Activated naive CD4-positive, alpha-beta T cell treated with Interleukin-2 at 50 U/mL for 16 hours (primary cell): ENCODE data around the gene TMEM178A.
A peak's percentile ranks its signal among the peaks of the same experiment; 100 is the strongest.
"Not testable (repeated sequence)": the region's sequence is repeated elsewhere in the genome, so short reads cannot be mapped to it uniquely, and the experiment has no call there.

Experiments used
- DNase-seq: peaks from one replicate; pipeline ENCODE4 v3.0.0-alpha.2; 2020

Gene TMEM178A

GRCh38 chr2:39718483-39718882, 52.8 kb downstream of the TMEM178A start:
- DNase-seq: no peak

GRCh38 chr2:39719317-39719716, 53.6 kb downstream of the TMEM178A start:
- no peak for DNase-seq

- no peak for DNase-seq
Measured at GRCh38 chr2:39720970-39721369, 55.3 kb downstream of the TMEM178A start.

- no peak for DNase-seq
Measured at GRCh38 chr2:39723497-39723896, 57.8 kb downstream of the TMEM178A start.

- DNase-seq: no peak
Measured at GRCh38 chr2:39723946-39724827, 58.5 kb downstream of the TMEM178A start.

- DNase-seq: no peak
Measured at GRCh38 chr2:39724828-39725144, 59.1 kb downstream of the TMEM178A start.

GRCh38 chr2:39725401-39725800, 59.7 kb downstream of the TMEM178A start:
- no peak for DNase-seq

GRCh38 chr2:39728085-39728484, 62.4 kb downstream of the TMEM178A start:
- DNase-seq: not testable (repeated sequence)

- peak; percentile 21 for DNase-seq
Measured at GRCh38 chr2:39728941-39729351, 63.2 kb downstream of the TMEM178A start.

- no peak for DNase-seq
Measured at GRCh38 chr2:39730276-39730675, 64.6 kb downstream of the TMEM178A start.

- DNase-seq: no peak
Measured at GRCh38 chr2:39730685-39731302, 65.1 kb downstream of the TMEM178A start.

- DNase-seq: no peak
Measured at GRCh38 chr2:39731546-39731945, 65.8 kb downstream of the TMEM178A start.

- no peak for DNase-seq
Measured at GRCh38 chr2:39732482-39732881, 66.8 kb downstream of the TMEM178A start.

GRCh38 chr2:39733070-39733674, 67.5 kb downstream of the TMEM178A start:
- DNase-seq: no peak

- no peak for DNase-seq
Measured at GRCh38 chr2:39734445-39734844, 68.7 kb downstream of the TMEM178A start.

GRCh38 chr2:39735648-39736047, 69.9 kb downstream of the TMEM178A start:
- DNase-seq: no peak

- no peak for DNase-seq
Measured at GRCh38 chr2:39736640-39737039, 70.9 kb downstream of the TMEM178A start.

- no peak for DNase-seq
Measured at GRCh38 chr2:39737661-39738060, 71.9 kb downstream of the TMEM178A start.

- no peak for DNase-seq
Measured at GRCh38 chr2:39738936-39739335, 73.2 kb downstream of the TMEM178A start.

GRCh38 chr2:39739386-39739785, 73.7 kb downstream of the TMEM178A start:
- no peak for DNase-seq

- no peak for DNase-seq
Measured at GRCh38 chr2:39741871-39742270, 76.2 kb downstream of the TMEM178A start.

GRCh38 chr2:39743269-39743776, 77.6 kb downstream of the TMEM178A start:
- DNase-seq: no peak

GRCh38 chr2:39755466-39755865, 89.7 kb downstream of the TMEM178A start:
- no peak for DNase-seq

- DNase-seq: no peak
Measured at GRCh38 chr2:39757156-39757555, 91.4 kb downstream of the TMEM178A start.
